Measurements from ENCODE around the gene ST6GALNAC2.
A peak's percentile ranks its signal among the peaks of the same experiment; 100 is the strongest.

Gene ST6GALNAC2

DNA sequence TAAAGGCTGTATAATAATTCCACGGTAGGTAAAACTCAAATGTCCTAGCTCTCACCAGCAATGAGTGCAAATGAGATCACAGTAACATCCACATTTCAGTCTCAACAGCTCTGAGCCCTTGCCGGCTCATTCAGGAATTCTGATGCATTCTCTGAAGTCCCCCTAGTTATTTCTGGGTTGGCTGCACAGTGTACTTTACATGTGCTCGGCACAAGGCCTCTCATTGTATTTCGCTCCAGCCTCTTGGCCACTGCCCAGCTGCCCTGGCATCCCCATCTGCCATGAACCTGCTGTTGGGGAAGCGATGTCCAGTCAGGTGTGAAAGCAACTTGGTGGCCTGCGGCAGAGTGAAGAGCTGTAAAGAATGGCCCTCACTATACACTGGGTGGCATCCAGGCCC is 31.5 kb downstream of the ST6GALNAC2 start:
- no peak for DNase-seq (ENCODE audit: extremely low read depth, low read depth)
- TF ChIP-seq, protein P1, sequence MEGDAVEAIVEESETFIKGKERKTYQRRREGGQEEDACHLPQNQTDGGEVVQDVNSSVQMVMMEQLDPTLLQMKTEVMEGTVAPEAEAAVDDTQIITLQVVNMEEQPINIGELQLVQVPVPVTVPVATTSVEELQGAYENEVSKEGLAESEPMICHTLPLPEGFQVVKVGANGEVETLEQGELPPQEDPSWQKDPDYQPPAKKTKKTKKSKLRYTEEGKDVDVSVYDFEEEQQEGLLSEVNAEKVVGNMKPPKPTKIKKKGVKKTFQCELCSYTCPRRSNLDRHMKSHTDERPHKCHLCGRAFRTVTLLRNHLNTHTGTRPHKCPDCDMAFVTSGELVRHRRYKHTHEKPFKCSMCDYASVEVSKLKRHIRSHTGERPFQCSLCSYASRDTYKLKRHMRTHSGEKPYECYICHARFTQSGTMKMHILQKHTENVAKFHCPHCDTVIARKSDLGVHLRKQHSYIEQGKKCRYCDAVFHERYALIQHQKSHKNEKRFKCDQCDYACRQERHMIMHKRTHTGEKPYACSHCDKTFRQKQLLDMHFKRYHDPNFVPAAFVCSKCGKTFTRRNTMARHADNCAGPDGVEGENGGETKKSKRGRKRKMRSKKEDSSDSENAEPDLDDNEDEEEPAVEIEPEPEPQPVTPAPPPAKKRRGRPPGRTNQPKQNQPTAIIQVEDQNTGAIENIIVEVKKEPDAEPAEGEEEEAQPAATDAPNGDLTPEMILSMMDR (IDR thresholded peaks at IDR 0.05; ENCODE audit: low read depth, low read length, missing control alignments), result no peak
- H3K4me3 ChIP-seq (replicated peaks; ENCODE audit: low read depth, low read length), result no peak overlapping the region

DNA sequence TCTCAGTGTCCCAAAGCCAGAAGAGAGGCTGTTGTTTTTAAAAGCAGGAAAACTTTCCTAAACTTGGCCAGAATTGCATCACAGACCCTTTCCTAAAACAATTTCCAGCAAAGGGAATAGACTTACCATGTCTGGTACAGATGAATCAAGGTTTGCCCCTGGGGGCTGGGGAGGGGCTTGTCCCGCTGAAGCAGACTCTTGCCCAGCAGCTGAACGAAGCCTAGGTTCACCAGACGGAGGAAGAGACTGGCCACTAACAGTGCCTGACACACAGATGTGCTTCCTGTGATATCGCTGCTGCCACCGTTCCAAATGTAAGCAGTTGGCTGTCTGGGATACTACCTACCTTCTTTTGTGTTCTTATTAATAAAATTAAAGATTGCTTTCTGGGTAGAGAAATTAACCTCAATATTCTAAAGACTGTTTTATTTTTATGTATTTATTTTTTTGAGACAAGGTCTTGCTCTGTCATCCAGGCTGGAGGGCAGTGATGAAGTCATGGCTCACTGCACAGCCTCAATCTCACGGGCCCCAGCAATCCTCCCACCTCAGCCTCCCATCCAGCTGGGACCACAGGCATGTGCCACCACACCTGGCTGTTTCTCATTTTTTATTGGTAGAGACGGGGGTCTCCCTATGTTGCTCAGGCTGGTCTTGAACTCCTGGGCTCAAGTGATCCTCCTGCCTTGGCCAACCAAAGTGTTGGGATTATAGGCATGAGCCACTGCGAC is 32.3 kb downstream of the ST6GALNAC2 start:
- DNase-seq (ENCODE audit: extremely low read depth, low read depth), result no peak
- TF ChIP-seq, protein P1 (IDR thresholded peaks at IDR 0.05; ENCODE audit: low read depth, low read length, missing control alignments), result no peak
- H3K4me3 ChIP-seq (replicated peaks; ENCODE audit: low read depth, low read length), result no peak overlapping the region

GRCh38 chr17:76551685-76552084 is 34.0 kb downstream of the ST6GALNAC2 start:
- no peak overlapping the region for H3K4me3 ChIP-seq (replicated peaks; ENCODE audit: low read depth, low read length)
- DNase-seq (ENCODE audit: extremely low read depth, low read depth), result no peak

GRCh38 chr17:76550712-76551615 is 34.7 kb downstream of the ST6GALNAC2 start:
- no peak for DNase-seq (ENCODE audit: extremely low read depth, low read depth)
- H3K4me3 ChIP-seq (replicated peaks; ENCODE audit: low read depth, low read length), result 0 out of 2 replicates have a peak overlapping the region, but pooled peaks have one; percentile 5
- TF ChIP-seq, protein P1 (IDR thresholded peaks at IDR 0.05; ENCODE audit: low read depth, low read length, missing control alignments), result no peak

More at GRCh38 chr17:76551685-76552084, 34.0 kb downstream of the ST6GALNAC2 start:
- TF ChIP-seq, protein P1 (IDR thresholded peaks at IDR 0.05; ENCODE audit: low read depth, low read length, missing control alignments), result no peak

- DNase-seq (ENCODE audit: extremely low read depth, low read depth), result no peak
- no peak overlapping the region for H3K4me3 ChIP-seq (replicated peaks; ENCODE audit: low read depth, low read length)
- TF ChIP-seq, protein P1 (IDR thresholded peaks at IDR 0.05; ENCODE audit: low read depth, low read length, missing control alignments), result no peak
Observed at GRCh38 chr17:76549539-76549938, 36.1 kb downstream of the ST6GALNAC2 start.

DNA sequence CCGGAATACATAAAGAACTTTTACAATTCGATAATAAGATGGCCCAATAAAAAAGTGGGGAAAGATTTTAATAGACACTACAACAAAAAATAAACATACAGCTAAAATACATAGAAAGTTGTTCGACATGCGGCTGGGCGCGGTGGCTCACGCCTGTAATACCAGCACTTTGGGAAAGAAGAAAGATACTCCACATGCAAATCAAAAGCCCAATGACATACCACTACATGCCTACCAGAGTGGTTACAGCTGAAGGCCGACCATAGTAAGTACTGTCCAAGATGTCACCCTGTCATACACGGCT is 36.5 kb downstream of the ST6GALNAC2 start:
- no peak for DNase-seq (ENCODE audit: extremely low read depth, low read depth)
- TF ChIP-seq, protein P1 (IDR thresholded peaks at IDR 0.05; ENCODE audit: low read depth, low read length, missing control alignments), result no peak
- H3K4me3 ChIP-seq (replicated peaks; ENCODE audit: low read depth, low read length), result no peak overlapping the region

Measured in HFF-Myc (cell line).